Endothelial cell of umbilical vein (primary cell): ENCODE results near the gene TMOD4. TPM values are rescaled to one million over a fixed set of nuclear protein-coding genes. Genes with fewer than 3 reads are reported as not detected.

Source experiments
- BruUV-seq: library from RNA; stranded (reverse); fragments of 400-500 nt; replicated peaks from 2 replicates; lab custom pipeline; 2021; lab: Mats Ljungman, UMichigan
- CTCF ChIA-PET: fragments of 300-600, 350-600 bp; sonication (Branson Sonifier 250); formaldehyde crosslinking; loops from one replicate; lab custom pipeline; 2021; ENCODE audit warnings: antibody characterized with exemption, inconsistent platforms; lab: Charles Lee
- POLR2A ChIA-PET: fragments of 300-600, 350-600 bp; sonication (Branson Sonifier 250); formaldehyde crosslinking; loops from one replicate; lab custom pipeline; 2021; ENCODE audit warnings: antibody characterized with exemption, inconsistent platforms; lab: Charles Lee
- DNase-seq: peaks from one replicate; pipeline ENCODE4 v3.0.0-alpha.2; 2011; ENCODE audit warnings: low read depth, low spot score
- FAIRE-seq: peaks from 2 replicates; lab custom pipeline; 2011; peaks lifted over from hg19 to GRCh38; lab: Jason Lieb, UNC
- H2AFZ ChIP-seq: 2 replicates; pipeline ENCODE4 v1.6.0; 2012; ENCODE audit warnings: low read depth, low read length, control low read depth, inconsistent platforms
- H3K27ac ChIP-seq: 2 replicates; pipeline ENCODE4 v1.5.1; 2011; ENCODE audit warnings: low read depth, mild to moderate bottlenecking, control low read depth, low read length, moderate library complexity; ENCODE audit not compliant: insufficient read depth
- H3K27me3 ChIP-seq, 2 experiments: 2 replicates each; pipeline versions ENCODE4 v1.6.0 to v1.6.1; 2011; ENCODE audit warnings: low read length in 2 of 2, mixed read lengths in 1 of 2; ENCODE audit not compliant: control insufficient read depth in 2 of 2, insufficient read depth in 2 of 2
- H3K36me3 ChIP-seq, 2 experiments: 2 replicates in 1 of 2; 3 replicates in 1 of 2; pipeline ENCODE4 v1.5.1; 2011; ENCODE audit warnings: low read length in 2 of 2, mild to moderate bottlenecking in 1 of 2, moderate library complexity in 1 of 2; ENCODE audit not compliant: control insufficient read depth in 2 of 2, insufficient read depth in 2 of 2; ENCODE audit errors: extremely low read depth in 1 of 2
- H3K4me1 ChIP-seq: 3 replicates; pipeline ENCODE4 v1.5.1; 2011; ENCODE audit warnings: mild to moderate bottlenecking, low read length; ENCODE audit not compliant: control insufficient read depth, insufficient read depth; ENCODE audit errors: extremely low read depth
- H3K4me2 ChIP-seq: 2 replicates; pipeline ENCODE4 v1.6.1; 2011; ENCODE audit warnings: low read length, control low read depth, mixed read lengths; ENCODE audit not compliant: insufficient read depth
- H3K4me3 ChIP-seq, 3 experiments: fragments of 200-600 bp in 1 of 3; sonication (generic), shearing (Covaris generic) in 1 of 3; replicated peaks in 1 of 3; 2 replicates each; pipeline ENCODE4 v1.5.1; 2011 to 2016; ENCODE audit warnings: control low read depth in 3 of 3, low read length in 3 of 3, mild to moderate bottlenecking in 2 of 3, inconsistent platforms in 1 of 3, low read depth in 1 of 3, moderate library complexity in 1 of 3; ENCODE audit not compliant: insufficient read depth in 1 of 3
- H3K79me2 ChIP-seq: 2 replicates; pipeline ENCODE4 v1.6.0; 2012; ENCODE audit warnings: low read length, inconsistent platforms; ENCODE audit not compliant: control insufficient read depth, insufficient read depth
- H3K9ac ChIP-seq: replicated peaks from 2 replicates; pipeline ENCODE3; 2011; ENCODE audit warnings: low read length, control low read depth; ENCODE audit not compliant: insufficient read depth; ENCODE audit errors: extremely low read depth
- H3K9me1 ChIP-seq: replicated peaks from 3 replicates; pipeline ENCODE4 v1.6.0; 2011; ENCODE audit warnings: mild to moderate bottlenecking, low read length; ENCODE audit not compliant: control insufficient read depth, insufficient read depth; ENCODE audit errors: extremely low read depth
- H3K9me3 ChIP-seq: replicated peaks from 2 replicates; pipeline ENCODE4 v1.5.1; 2012; ENCODE audit warnings: low read length, inconsistent platforms; ENCODE audit not compliant: control insufficient read depth, insufficient read depth
- H4K20me1 ChIP-seq: replicated peaks from 2 replicates; pipeline ENCODE3; 2011; ENCODE audit warnings: mild to moderate bottlenecking, low read length; ENCODE audit not compliant: control insufficient read depth, insufficient read depth; ENCODE audit errors: extremely low read depth
- FOS ChIP-seq: IDR thresholded peaks from 2 replicates; pipeline ENCODE4 v1.6.1; 2011; ENCODE audit warnings: mild to moderate bottlenecking, low read length, moderate library complexity, borderline replicate concordance; ENCODE audit not compliant: insufficient read depth
- JUN ChIP-seq: IDR thresholded peaks from 2 replicates; pipeline ENCODE4 v1.6.1; 2011; ENCODE audit warnings: borderline replicate concordance, low read depth; ENCODE audit not compliant: insufficient read length, insufficient read depth
- MAX ChIP-seq: IDR thresholded peaks from 2 replicates; pipeline ENCODE4 v1.6.1; 2011; ENCODE audit not compliant: insufficient read depth, insufficient read length
- MYC ChIP-seq: IDR thresholded peaks from one replicate; pipeline ENCODE4 v1.6.1; 2011; ENCODE audit warnings: mild to moderate bottlenecking, low read depth, low read length
- POLR2AphosphoS5 ChIP-seq: IDR thresholded peaks from 2 replicates; pipeline ENCODE4 v1.6.1; 2012; ENCODE audit warnings: low read depth, mild to moderate bottlenecking, control low read depth, low read length, moderate library complexity; ENCODE audit not compliant: insufficient read depth
- dilution Hi-C: fragments of 300-500 bp; cut with MboI; formaldehyde crosslinking; loops from one replicate; pipeline ENCODE4 v1.15.0; 2019; ENCODE audit warnings: low sequenced_read_pairs; ENCODE audit not compliant: extremely low pct_ligation_motif_present
- intact Hi-C: fragments of 100-400 bp; cut with micrococcal nuclease; formaldehyde crosslinking; loops from one replicate; pipeline ENCODE4 v1.10.0; 2022
- polyA plus RNA-seq, 4 experiments: library from polyadenylated mRNA; depleted of rRNA in 3 of 4; stranded (reverse) in 3 of 4; unstranded in 1 of 4; fragments of >200 nt; gene quantifications; 2 replicates each; pipeline versions ENCODE4 v1.2.1 to v1.2.3, GENCODE V29; 2011 to 2012; ENCODE audit warnings: missing spikeins in 1 of 4
- total RNA-seq: library from RNA; stranded (reverse); gene quantifications from 2 replicates; pipeline ENCODE4 v1.2.3, GENCODE V29; 2021
- TF ChIP-seq, protein P1 (sequence below), 2 donors: IDR thresholded peaks; 1 replicate in 1 of 2; 2 replicates in 1 of 2; pipeline ENCODE4 v1.5.1; 2011; ENCODE audit warnings: low read length in 2 of 2, mild to moderate bottlenecking in 2 of 2, moderate library complexity in 2 of 2, control low read depth in 1 of 2, inconsistent platforms in 1 of 2, low read depth in 1 of 2; ENCODE audit not compliant: insufficient read depth in 1 of 2; ENCODE audit errors: extremely low read depth in 1 of 2

Gene TMOD4
- total and polyA plus RNA-seq, 2 donors (not counting 3 experiments of a cell fraction or from before 2014, with no cell fraction given), result 0.22 to 1.4 TPM

DNA sequence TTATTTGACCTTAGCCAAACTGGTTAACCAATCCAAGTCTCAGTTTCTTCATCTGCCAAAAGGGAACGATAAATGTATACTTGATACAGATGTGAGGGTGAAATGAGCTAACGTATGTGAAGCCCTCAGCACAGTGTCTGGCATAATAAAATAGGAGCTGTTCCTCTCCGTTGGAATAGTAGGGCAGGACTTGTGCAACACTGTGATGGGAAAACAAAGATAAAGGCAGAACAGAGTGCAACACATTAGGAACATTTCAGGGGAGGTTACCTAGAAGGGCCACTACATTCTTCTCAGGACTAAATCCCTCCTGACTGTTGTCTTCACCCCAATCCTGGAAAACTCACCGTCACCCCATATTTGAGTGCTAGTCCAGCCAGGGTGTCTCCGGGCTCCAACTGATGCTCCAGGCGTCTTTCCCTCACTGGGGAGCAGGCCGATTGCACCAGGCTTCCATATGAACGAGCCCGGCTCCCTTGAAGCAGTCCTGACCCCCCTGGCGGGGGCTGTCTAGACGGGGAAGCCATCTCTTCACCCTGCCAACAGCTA is 11.0 kb downstream of the TMOD4 start:
- intact Hi-C loops (loop anchor here (1.0 kb wide), 2 partner anchors 19 to 25 kb away; partner anchors contain the start of genes SEMA6C and VPS72), dilution Hi-C loops (no loop called here)
- Histone ChIP-seq H2AFZ (peak overlapping the region; percentile 90), H3K4me3 (peak overlapping the region; percentile 65 to 89 (median 81)), H3K9ac (peak overlapping the region; percentile 94), H4K20me1 (no peaks in the 10 kb centered on the region), H3K27me3 (no peaks in the 10 kb centered on the region), H3K9me3 (no peaks in the 10 kb centered on the region), H3K27ac (peak overlapping the region; percentile 61), H3K36me3 (peaks cover 0 to 13% of the 10 kb centered on the region in 2 experiments), H3K4me2 (peak overlapping the region; percentile 92), H3K79me2 (peaks cover 21% of the 10 kb centered on the region), H3K9me1 (no peaks in the 10 kb centered on the region), H3K4me1 (peaks cover 19% of the 10 kb centered on the region)
- BruUV-seq, result no TSS peak
- ChIA-PET CTCF (interaction anchor here (0.6 to 2.9 kb wide), 10 partner anchors 8 to 140 kb away, joined by 3 to 17 read pairs (median 4); partner anchors contain the start of gene TNFAIP8L2), POLR2A (interaction anchor here (0.8 kb wide), 1 partner anchor 585 kb away, joined by 3 read pairs; the partner anchor contains the start of gene MCL1)
- no peak for DNase-seq
- peak; percentile 37 for FAIRE-seq
- TF ChIP-seq POLR2AphosphoS5 (peak; percentile 28), FOS (no peak), MYC (no peak), MAX (no peak), JUN (no peak)
- TF ChIP-seq, protein P1, sequence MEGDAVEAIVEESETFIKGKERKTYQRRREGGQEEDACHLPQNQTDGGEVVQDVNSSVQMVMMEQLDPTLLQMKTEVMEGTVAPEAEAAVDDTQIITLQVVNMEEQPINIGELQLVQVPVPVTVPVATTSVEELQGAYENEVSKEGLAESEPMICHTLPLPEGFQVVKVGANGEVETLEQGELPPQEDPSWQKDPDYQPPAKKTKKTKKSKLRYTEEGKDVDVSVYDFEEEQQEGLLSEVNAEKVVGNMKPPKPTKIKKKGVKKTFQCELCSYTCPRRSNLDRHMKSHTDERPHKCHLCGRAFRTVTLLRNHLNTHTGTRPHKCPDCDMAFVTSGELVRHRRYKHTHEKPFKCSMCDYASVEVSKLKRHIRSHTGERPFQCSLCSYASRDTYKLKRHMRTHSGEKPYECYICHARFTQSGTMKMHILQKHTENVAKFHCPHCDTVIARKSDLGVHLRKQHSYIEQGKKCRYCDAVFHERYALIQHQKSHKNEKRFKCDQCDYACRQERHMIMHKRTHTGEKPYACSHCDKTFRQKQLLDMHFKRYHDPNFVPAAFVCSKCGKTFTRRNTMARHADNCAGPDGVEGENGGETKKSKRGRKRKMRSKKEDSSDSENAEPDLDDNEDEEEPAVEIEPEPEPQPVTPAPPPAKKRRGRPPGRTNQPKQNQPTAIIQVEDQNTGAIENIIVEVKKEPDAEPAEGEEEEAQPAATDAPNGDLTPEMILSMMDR (IDR thresholded peaks at IDR 0.05; ENCODE audit: extremely low read depth in 1 of 2, insufficient read depth in 1 of 2, low read depth in 1 of 2, low read length in 2 of 2), result no peak
